SH-SY5Y (cell line): ENCODE results near the gene GUCA2A.

Experiments
- GATA2 ChIP-seq: IDR thresholded peaks from 2 replicates; pipeline ENCODE4 v1.6.1; 2011; ENCODE audit warnings: mild to moderate bottlenecking, low read depth, low read length
- GATA3 ChIP-seq: IDR thresholded peaks from 2 replicates; pipeline ENCODE4 v1.6.1; 2011; ENCODE audit warnings: low read depth, mild to moderate bottlenecking, low read length, moderate library complexity

DNA sequence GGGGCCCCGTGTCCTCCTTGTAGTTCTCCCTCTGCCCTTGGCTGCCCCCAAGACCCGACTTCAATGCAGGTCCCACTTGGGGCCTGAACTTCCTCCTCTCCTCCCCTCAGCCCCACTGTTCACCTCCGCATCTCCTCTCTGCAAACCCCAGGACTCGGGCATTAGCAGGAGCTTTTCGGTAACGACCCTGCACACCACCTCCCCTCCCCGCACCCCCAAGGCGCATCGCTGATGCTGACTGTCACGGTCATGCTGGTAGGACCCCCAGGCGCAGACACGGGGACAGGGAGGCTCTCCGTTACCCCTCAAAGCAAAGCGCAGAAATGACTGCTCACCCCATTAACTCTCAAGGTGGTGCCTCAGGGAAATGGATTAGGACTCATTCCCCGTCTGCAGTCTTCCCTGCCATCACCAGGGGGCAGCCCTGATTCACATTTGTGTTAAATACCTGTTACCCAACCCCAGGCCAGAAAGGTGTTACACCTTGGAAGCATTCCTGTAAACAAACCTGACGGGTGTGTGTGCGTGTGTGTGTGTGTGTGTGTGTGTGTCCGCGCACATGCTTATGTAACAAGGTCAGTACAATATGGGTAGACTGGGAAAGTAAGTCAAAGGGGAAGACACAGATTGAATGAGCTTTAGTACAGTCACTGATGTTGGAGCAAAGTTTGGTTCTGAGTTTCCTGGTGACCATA, 17.8 kb downstream of the GUCA2A start:
- TF ChIP-seq GATA2, result no peak
- TF ChIP-seq GATA3, result no peak
